DND-41 (cell line): ENCODE measurements around the gene RFC5.

Experiments used
- ATAC-seq: fragments of 200-7000 bp; cut with Tn5 transposase; 3 replicates; pipeline ENCODE4 v1.9.1; 2021; ENCODE audit warnings: low read depth; ENCODE audit not compliant: insufficient read depth
- DNase-seq: peaks from one replicate; pipeline ENCODE4 v3.0.0-alpha.2; 2020
- H2AFZ ChIP-seq: 2 replicates; pipeline ENCODE4 v1.6.0; 2012; ENCODE audit warnings: low read depth, low read length
- H3K27ac ChIP-seq: 2 replicates; pipeline ENCODE4 v1.5.1; 2012; ENCODE audit warnings: low read length, inconsistent platforms
- H3K27me3 ChIP-seq: fragments of 200-600 bp; sonication (generic); 2 replicates; pipeline ENCODE4 v1.6.0; 2012; ENCODE audit warnings: low read length, mild to moderate bottlenecking, inconsistent platforms; ENCODE audit not compliant: insufficient read depth, poor library complexity
- H3K36me3 ChIP-seq: 2 replicates; pipeline ENCODE4 v1.5.1; 2012; ENCODE audit warnings: low read length, inconsistent platforms; ENCODE audit not compliant: insufficient read depth
- H3K4me1 ChIP-seq: 2 replicates; pipeline ENCODE4 v1.5.1; 2012; ENCODE audit warnings: mild to moderate bottlenecking, low read length; ENCODE audit not compliant: insufficient read depth
- H3K4me2 ChIP-seq: 2 replicates; pipeline ENCODE4 v1.6.0; 2012; ENCODE audit warnings: mild to moderate bottlenecking, moderate library complexity, low read length, inconsistent platforms; ENCODE audit not compliant: insufficient read depth
- H3K4me3 ChIP-seq, 2 experiments: fragments of 200-600 bp in 1 of 2; shearing (Covaris generic) in 1 of 2; 2 replicates each; pipeline ENCODE4 v1.5.1; 2012 to 2016; ENCODE audit warnings: inconsistent platforms in 2 of 2, low read length in 2 of 2, mild to moderate bottlenecking in 2 of 2, low read depth in 1 of 2, moderate library complexity in 1 of 2
- H3K79me2 ChIP-seq: 2 replicates; pipeline ENCODE4 v1.6.0; 2012; ENCODE audit warnings: low read length, inconsistent platforms; ENCODE audit not compliant: insufficient read depth
- H3K9ac ChIP-seq: 2 replicates; pipeline ENCODE4 v1.6.0; 2012; ENCODE audit warnings: low read depth, mild to moderate bottlenecking, inconsistent platforms, low read length, moderate library complexity
- H3K9me3 ChIP-seq: 2 replicates; pipeline ENCODE4 v1.5.1; 2012; ENCODE audit warnings: low read length, moderate library complexity, mild to moderate bottlenecking, inconsistent platforms; ENCODE audit not compliant: insufficient read depth, severe bottlenecking
- H4K20me1 ChIP-seq: 2 replicates; pipeline ENCODE4 v1.6.0; 2012; ENCODE audit warnings: low read length; ENCODE audit not compliant: insufficient read depth
- CTCF ChIP-seq: IDR thresholded peaks from 2 replicates; pipeline ENCODE4 v1.5.1; 2012; ENCODE audit warnings: borderline replicate concordance, low read length, moderate library complexity, mild to moderate bottlenecking; ENCODE audit not compliant: poor library complexity, severe bottlenecking; ENCODE audit errors: extremely low read depth
- EZH2 ChIP-seq: IDR thresholded peaks from 3 replicates; pipeline ENCODE4 v1.6.1; 2012; ENCODE audit warnings: borderline replicate concordance, low read depth, mild to moderate bottlenecking, moderate library complexity, low read length, inconsistent platforms; ENCODE audit not compliant: severe bottlenecking

Gene RFC5

GRCh38 chr12:118059341-118060191 is 43.1 kb downstream of the RFC5 start:
- Histone ChIP-seq H3K4me1 (peaks cover 46% of the 10 kb centered on the region), H3K4me3 (peak overlapping the region in 1 of 2 experiments; percentile 89; a peak in 2 of 4 replicates), H3K27ac (peak overlapping the region; percentile 62; the same call in 1 of the 2 replicates), H3K36me3 (no peaks in the 10 kb centered on the region; the same call in 1 of the 2 replicates), H3K9ac (peak overlapping the region; percentile 67), H3K9me3 (no peaks in the 10 kb centered on the region), H2AFZ (0 out of 2 replicates have a peak overlapping the region, but pooled peaks have one; percentile 69), H3K79me2 (peaks cover 11% of the 10 kb centered on the region; the same call in 1 of the 2 replicates), H3K27me3 (no peaks in the 10 kb centered on the region), H4K20me1 (no peaks in the 10 kb centered on the region), H3K4me2 (peak overlapping the region; percentile 80)
- TF ChIP-seq CTCF (no peak), EZH2 (no peak)
- ATAC-seq (no peak), DNase-seq (no peak)

- peak; percentile 10; the same call in 2 of the 3 replicates for ATAC-seq
- H3K27me3 ChIP-seq, result no peaks in the 10 kb centered on the region
- DNase-seq, result peak; percentile 49
- H3K4me2 ChIP-seq, result peak overlapping the region; percentile 80
- H3K4me1 ChIP-seq, result peaks cover 52% of the 10 kb centered on the region
- H4K20me1 ChIP-seq, result no peaks in the 10 kb centered on the region
- H3K79me2 ChIP-seq, result peaks cover 11% of the 10 kb centered on the region; the same call in 1 of the 2 replicates
- peak overlapping the region; percentile 62; the same call in 1 of the 2 replicates for H3K27ac ChIP-seq
- H3K9ac ChIP-seq, result peak overlapping the region; percentile 67
- H3K9me3 ChIP-seq, result no peaks in the 10 kb centered on the region
- peak overlapping the region; percentile 28 to 89; a peak in 3 of 4 replicates for H3K4me3 ChIP-seq
- H2AFZ ChIP-seq, result peak overlapping the region; percentile 69
- H3K36me3 ChIP-seq, result no peaks in the 10 kb centered on the region; the same call in 1 of the 2 replicates
- TF ChIP-seq EZH2 (no peak), CTCF (no peak)
Measured at GRCh38 chr12:118060301-118061010, 44.0 kb downstream of the RFC5 start.

GRCh38 chr12:118061011-118061872 is 44.7 kb downstream of the RFC5 start, which contains the start of gene WSB2:
Gene WSB2 (minus strand): TSS chr12:118061179. CDS start chr12:118061048, 131 bp downstream.
- no peak for TF ChIP-seq CTCF
- no peak for TF ChIP-seq EZH2
- Histone ChIP-seq H3K4me3 (peak within 1 kb of the TSS; percentile 89 to 92), H3K27ac (peak within 1 kb of the TSS; percentile 94), H3K36me3 (no peaks in the 10 kb centered on the region; the same call in 1 of the 2 replicates), H3K27me3 (no peaks in the 10 kb centered on the region), H3K4me1 (peaks cover 60% of the 10 kb centered on the region), H3K79me2 (peaks cover 11% of the 10 kb centered on the region; the same call in 1 of the 2 replicates), H3K9me3 (no peaks in the 10 kb centered on the region), H3K9ac (peak within 1 kb of the TSS; percentile 93), H4K20me1 (no peaks in the 10 kb centered on the region), H3K4me2 (peak within 1 kb of the TSS; percentile 80), H2AFZ (peak within 1 kb of the TSS; percentile 83)
- DNase-seq, result peak; percentile 68
- peak; percentile 33 for ATAC-seq
